Measurements from ENCODE around the gene P2RY1. TPM values are rescaled to one million over a fixed set of nuclear protein-coding genes. Genes with fewer than 3 reads are reported as not detected.
A peak's percentile ranks its signal among the peaks of the same experiment; 100 is the strongest.
"Not testable (repeated sequence)": the region's sequence is repeated elsewhere in the genome, so short reads cannot be mapped to it uniquely, and the experiment has no call there.

The P2RY1 gene
- total and polyA plus RNA-seq, 4 donors = 14.7 to 43.1 (median 25.0) TPM

GRCh38 chr3:152857082-152857481, 22.2 kb downstream of the P2RY1 start:
- no peaks in the 10 kb centered on the region for H3K9me3 ChIP-seq (ENCODE audit: control insufficient read depth, insufficient read depth, low read length)
- no peaks in the 10 kb centered on the region for H3K36me3 ChIP-seq (ENCODE audit: control insufficient read depth, insufficient read depth, low read length)
- no peak overlapping the region for H3K4me3 ChIP-seq (ENCODE audit: low read depth, low read length)
- H3K27ac ChIP-seq (ENCODE audit: low read depth, low read length) = no peak overlapping the region
- H3K27me3 ChIP-seq (ENCODE audit: control insufficient read depth, insufficient read depth, low read length) = no peaks in the 10 kb centered on the region
- H3K4me1 ChIP-seq (ENCODE audit: control insufficient read depth, insufficient read depth, low read length) = no peaks in the 10 kb centered on the region
- no peak for DNase-seq (ENCODE audit: low read depth in 4 of 6, low spot score in 6 of 6)
- 100% methylated on average over 1 of the region's 1 CpG for WGBS (ENCODE audit: insufficient coverage)

- WGBS (ENCODE audit: insufficient coverage) = 75% methylated on average over 2 of the region's 4 CpGs
- Histone ChIP-seq H3K36me3 (ENCODE audit: control insufficient read depth, insufficient read depth, low read length) (no peaks in the 10 kb centered on the region), H3K9me3 (ENCODE audit: control insufficient read depth, insufficient read depth, low read length) (no peaks in the 10 kb centered on the region), H3K4me3 (ENCODE audit: low read depth, low read length) (no peak overlapping the region), H3K4me1 (ENCODE audit: control insufficient read depth, insufficient read depth, low read length) (no peaks in the 10 kb centered on the region), H3K27ac (ENCODE audit: low read depth, low read length) (no peak overlapping the region), H3K27me3 (ENCODE audit: control insufficient read depth, insufficient read depth, low read length) (no peaks in the 10 kb centered on the region)
- DNase-seq (ENCODE audit: low read depth in 4 of 6, low spot score in 6 of 6) = peak in 2 of 6 donors; percentile 16 to 37
These were observed 23.4 kb downstream of the P2RY1 start for GRCh38 chr3:152858170-152858800.

GRCh38 chr3:152860736-152861135, 25.8 kb downstream of the P2RY1 start:
- Histone ChIP-seq H3K27ac (ENCODE audit: low read depth, low read length) (no peak overlapping the region), H3K4me1 (ENCODE audit: control insufficient read depth, insufficient read depth, low read length) (no peaks in the 10 kb centered on the region), H3K36me3 (ENCODE audit: control insufficient read depth, insufficient read depth, low read length) (no peaks in the 10 kb centered on the region), H3K27me3 (ENCODE audit: control insufficient read depth, insufficient read depth, low read length) (no peaks in the 10 kb centered on the region), H3K4me3 (ENCODE audit: low read depth, low read length) (no peak overlapping the region), H3K9me3 (ENCODE audit: control insufficient read depth, insufficient read depth, low read length) (no peaks in the 10 kb centered on the region)
- no peak for DNase-seq (ENCODE audit: low read depth in 4 of 6, low spot score in 6 of 6)
- 100% methylated on average over 1 of the region's 1 CpG for WGBS (ENCODE audit: insufficient coverage)

GRCh38 chr3:152865668-152866245, 30.8 kb downstream of the P2RY1 start:
- no peak overlapping the region for H3K27ac ChIP-seq (ENCODE audit: low read depth, low read length)
- H3K36me3 ChIP-seq (ENCODE audit: control insufficient read depth, insufficient read depth, low read length) = no peaks in the 10 kb centered on the region

GRCh38 chr3:152870027-152870426, 35.1 kb downstream of the P2RY1 start:
- H3K27me3 ChIP-seq (ENCODE audit: control insufficient read depth, insufficient read depth, low read length) = no peaks in the 10 kb centered on the region
- WGBS (ENCODE audit: insufficient coverage) = 93% methylated on average over 5 of the region's 5 CpGs
- no peak for DNase-seq (ENCODE audit: low read depth in 4 of 6, low spot score in 6 of 6)
- peaks cover 2% of the 10 kb centered on the region for H3K9me3 ChIP-seq (ENCODE audit: control insufficient read depth, insufficient read depth, low read length)
- H3K4me1 ChIP-seq (ENCODE audit: control insufficient read depth, insufficient read depth, low read length) = no peaks in the 10 kb centered on the region
- no peak overlapping the region for H3K4me3 ChIP-seq (ENCODE audit: low read depth, low read length)
- H3K27ac ChIP-seq (ENCODE audit: low read depth, low read length) = no peak overlapping the region
- H3K36me3 ChIP-seq (ENCODE audit: control insufficient read depth, insufficient read depth, low read length) = no peaks in the 10 kb centered on the region

More at GRCh38 chr3:152865668-152866245, 30.8 kb downstream of the P2RY1 start:
- no peaks in the 10 kb centered on the region for H3K9me3 ChIP-seq (ENCODE audit: control insufficient read depth, insufficient read depth, low read length)
- no peaks in the 10 kb centered on the region for H3K4me1 ChIP-seq (ENCODE audit: control insufficient read depth, insufficient read depth, low read length)
- no peak overlapping the region for H3K4me3 ChIP-seq (ENCODE audit: low read depth, low read length)
- H3K27me3 ChIP-seq (ENCODE audit: control insufficient read depth, insufficient read depth, low read length) = no peaks in the 10 kb centered on the region
- no peak for DNase-seq (ENCODE audit: low read depth in 4 of 6, low spot score in 6 of 6)

- H3K36me3 ChIP-seq (ENCODE audit: control insufficient read depth, insufficient read depth, low read length); H3K27me3 ChIP-seq (ENCODE audit: control insufficient read depth, insufficient read depth, low read length); H3K4me1 ChIP-seq (ENCODE audit: control insufficient read depth, insufficient read depth, low read length); H3K9me3 ChIP-seq (ENCODE audit: control insufficient read depth, insufficient read depth, low read length); DNase-seq (ENCODE audit: low read depth in 4 of 6, low spot score in 6 of 6); H3K4me3 ChIP-seq (ENCODE audit: low read depth, low read length); H3K27ac ChIP-seq (ENCODE audit: low read depth, low read length): not testable (repeated sequence)
These were observed 38.4 kb downstream of the P2RY1 start for GRCh38 chr3:152873314-152873713.

- no peaks in the 10 kb centered on the region for H3K27me3 ChIP-seq (ENCODE audit: control insufficient read depth, insufficient read depth, low read length)
- H3K4me1 ChIP-seq (ENCODE audit: control insufficient read depth, insufficient read depth, low read length) = no peaks in the 10 kb centered on the region
- no peak overlapping the region for H3K4me3 ChIP-seq (ENCODE audit: low read depth, low read length)
- DNase-seq (ENCODE audit: low read depth in 4 of 6, low spot score in 6 of 6) = no peak
- no peak overlapping the region for H3K27ac ChIP-seq (ENCODE audit: low read depth, low read length)
- peaks cover 2% of the 10 kb centered on the region for H3K9me3 ChIP-seq (ENCODE audit: control insufficient read depth, insufficient read depth, low read length)
- no peaks in the 10 kb centered on the region for H3K36me3 ChIP-seq (ENCODE audit: control insufficient read depth, insufficient read depth, low read length)
These were observed 40.2 kb downstream of the P2RY1 start for GRCh38 chr3:152874896-152875749.

- Histone ChIP-seq H3K36me3 (ENCODE audit: control insufficient read depth, insufficient read depth, low read length) (no peaks in the 10 kb centered on the region), H3K27ac (ENCODE audit: low read depth, low read length) (no peak overlapping the region), H3K4me3 (ENCODE audit: low read depth, low read length) (no peak overlapping the region), H3K9me3 (ENCODE audit: control insufficient read depth, insufficient read depth, low read length) (peaks cover under 1% of the 10 kb centered on the region), H3K4me1 (ENCODE audit: control insufficient read depth, insufficient read depth, low read length) (no peaks in the 10 kb centered on the region), H3K27me3 (ENCODE audit: control insufficient read depth, insufficient read depth, low read length) (no peaks in the 10 kb centered on the region)
- DNase-seq (ENCODE audit: low read depth in 4 of 6, low spot score in 6 of 6) = no peak
- WGBS (ENCODE audit: insufficient coverage) = 95% methylated on average over 5 of the region's 8 CpGs
These were observed 44.3 kb downstream of the P2RY1 start for GRCh38 chr3:152879130-152879789.

GRCh38 chr3:152879790-152880174, 44.9 kb downstream of the P2RY1 start:
- H3K36me3 ChIP-seq (ENCODE audit: control insufficient read depth, insufficient read depth, low read length) = no peaks in the 10 kb centered on the region
- no peak overlapping the region for H3K4me3 ChIP-seq (ENCODE audit: low read depth, low read length)
- H3K9me3 ChIP-seq (ENCODE audit: control insufficient read depth, insufficient read depth, low read length) = no peaks in the 10 kb centered on the region
- H3K27ac ChIP-seq (ENCODE audit: low read depth, low read length) = no peak overlapping the region
- H3K4me1 ChIP-seq (ENCODE audit: control insufficient read depth, insufficient read depth, low read length) = no peaks in the 10 kb centered on the region
- 92% methylated on average over 1 of the region's 2 CpGs for WGBS (ENCODE audit: insufficient coverage)
- no peaks in the 10 kb centered on the region for H3K27me3 ChIP-seq (ENCODE audit: control insufficient read depth, insufficient read depth, low read length)
- no peak for DNase-seq (ENCODE audit: low read depth in 4 of 6, low spot score in 6 of 6)
